GM12878 (cell line): ENCODE results near the gene TPM4. TPM values are rescaled to one million over a fixed set of nuclear protein-coding genes. Genes with fewer than 3 reads are reported as not detected.

Experiments
- BMI1 ChIP-seq: fragments of 450-650 bp; IDR thresholded peaks from 2 replicates; pipeline ENCODE4 v1.6.1; 2016; ENCODE audit warnings: mild to moderate bottlenecking, moderate library complexity, borderline replicate concordance
- JUND ChIP-seq: IDR thresholded peaks from 2 replicates; pipeline ENCODE4 v1.6.1; 2012; ENCODE audit warnings: low read depth, mild to moderate bottlenecking, low read length, improper control_type of control experiment, moderate library complexity
- PAX8 ChIP-seq: fragments of 450-650 bp; IDR thresholded peaks from 2 replicates; pipeline ENCODE4 v1.6.1; 2017; ENCODE audit warnings: mild to moderate bottlenecking, moderate library complexity
- POU2F2 ChIP-seq: IDR thresholded peaks from 3 replicates; pipeline ENCODE4 v1.6.1; 2011; ENCODE audit warnings: low read depth, mild to moderate bottlenecking, low read length, borderline replicate concordance
- REST ChIP-seq: IDR thresholded peaks from 2 replicates; pipeline ENCODE4 v1.6.1; 2012; ENCODE audit warnings: mild to moderate bottlenecking, low read depth, low read length
- polyA plus RNA-seq, 11 experiments: library from polyadenylated mRNA; depleted of rRNA in 4 of 11; unstranded in 6 of 11; stranded (reverse) in 5 of 11; fragments of >200 nt; fragmentation: Nextera tagmentation in 4 of 11; fragmentation: Illumina TruSeq in 1 of 11; extraction: Ambion mirVana in 4 of 11; extraction: Trizol in 1 of 11; gene quantifications; 1 replicate in 1 of 11; 2 replicates in 10 of 11; pipeline versions ENCODE4 v1.2.1 to v1.2.3, GENCODE V29; 2011 to 2016; ENCODE audit warnings: inconsistent platforms in 2 of 11, missing spikeins in 2 of 11, low read depth in 1 of 11
- total RNA-seq, 4 experiments: library from RNA; depleted of rRNA in 3 of 4; stranded (reverse); fragments of >200 nt in 3 of 4; fragmentation: Illumina TruSeq in 1 of 4; extraction: Trizol in 1 of 4; gene quantifications; 2 replicates each; pipeline versions ENCODE4 v1.2.1 to v1.2.3, GENCODE V29; 2013 to 2021
- TF ChIP-seq, protein P1 (sequence below): fragments of 450-650 bp; formaldehyde crosslinking; IDR thresholded peaks from 2 replicates; pipeline ENCODE4 v1.4.0; 2022; ENCODE audit warnings: mild to moderate bottlenecking, moderate library complexity

Gene TPM4
- total and polyA plus RNA-seq, 10 of the 15 experiments (the other 5 are each of a cell fraction or from before 2014, with no cell fraction given), result 183 to 620 (median 407) TPM

- TF ChIP-seq, protein P1, sequence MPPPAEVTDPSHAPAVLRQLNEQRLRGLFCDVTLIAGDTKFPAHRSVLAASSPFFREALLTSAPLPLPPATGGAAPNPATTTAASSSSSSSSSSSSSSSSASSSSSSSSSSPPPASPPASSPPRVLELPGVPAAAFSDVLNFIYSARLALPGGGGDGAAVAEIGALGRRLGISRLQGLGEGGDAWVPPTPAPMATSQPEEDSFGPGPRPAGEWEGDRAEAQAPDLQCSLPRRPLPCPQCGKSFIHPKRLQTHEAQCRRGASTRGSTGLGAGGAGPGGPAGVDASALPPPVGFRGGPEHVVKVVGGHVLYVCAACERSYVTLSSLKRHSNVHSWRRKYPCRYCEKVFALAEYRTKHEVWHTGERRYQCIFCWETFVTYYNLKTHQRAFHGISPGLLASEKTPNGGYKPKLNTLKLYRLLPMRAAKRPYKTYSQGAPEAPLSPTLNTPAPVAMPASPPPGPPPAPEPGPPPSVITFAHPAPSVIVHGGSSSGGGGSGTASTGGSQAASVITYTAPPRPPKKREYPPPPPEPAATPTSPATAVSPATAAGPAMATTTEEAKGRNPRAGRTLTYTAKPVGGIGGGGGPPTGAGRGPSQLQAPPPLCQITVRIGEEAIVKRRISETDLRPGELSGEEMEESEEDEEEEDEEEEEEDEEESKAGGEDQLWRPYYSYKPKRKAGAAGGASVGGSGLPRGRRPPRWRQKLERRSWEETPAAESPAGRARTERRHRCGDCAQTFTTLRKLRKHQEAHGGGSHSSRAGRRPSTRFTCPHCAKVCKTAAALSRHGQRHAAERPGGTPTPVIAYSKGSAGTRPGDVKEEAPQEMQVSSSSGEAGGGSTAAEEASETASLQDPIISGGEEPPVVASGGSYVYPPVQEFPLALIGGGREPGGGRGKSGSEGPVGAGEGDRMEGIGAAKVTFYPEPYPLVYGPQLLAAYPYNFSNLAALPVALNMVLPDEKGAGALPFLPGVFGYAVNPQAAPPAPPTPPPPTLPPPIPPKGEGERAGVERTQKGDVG (CRISPR knock-in tag), result no peak
- no peak for TF ChIP-seq BMI1
- TF ChIP-seq POU2F2, result no peak
- TF ChIP-seq REST, result no peak
- TF ChIP-seq JUND, result no peak
- no peak for TF ChIP-seq PAX8
Observed at GRCh38 chr19:16067205-16067938, 8.9 kb upstream of the TPM4 start (continued).
